GM08714 (cell line): ENCODE data around the gene ZNF853.

Source experiments
- H3K4me3 ChIP-seq: fragments of 200-500 bp; sonication (Bioruptor generic); 2 replicates; pipeline ENCODE4 v1.5.1; 2014; ENCODE audit warnings: mild to moderate bottlenecking, low read length, inconsistent platforms
- ZNF274 ChIP-seq: IDR thresholded peaks from 2 replicates; pipeline ENCODE4 v1.6.1; 2012; ENCODE audit warnings: mild to moderate bottlenecking, low read depth, low read length

ZNF853 gene

DNA sequence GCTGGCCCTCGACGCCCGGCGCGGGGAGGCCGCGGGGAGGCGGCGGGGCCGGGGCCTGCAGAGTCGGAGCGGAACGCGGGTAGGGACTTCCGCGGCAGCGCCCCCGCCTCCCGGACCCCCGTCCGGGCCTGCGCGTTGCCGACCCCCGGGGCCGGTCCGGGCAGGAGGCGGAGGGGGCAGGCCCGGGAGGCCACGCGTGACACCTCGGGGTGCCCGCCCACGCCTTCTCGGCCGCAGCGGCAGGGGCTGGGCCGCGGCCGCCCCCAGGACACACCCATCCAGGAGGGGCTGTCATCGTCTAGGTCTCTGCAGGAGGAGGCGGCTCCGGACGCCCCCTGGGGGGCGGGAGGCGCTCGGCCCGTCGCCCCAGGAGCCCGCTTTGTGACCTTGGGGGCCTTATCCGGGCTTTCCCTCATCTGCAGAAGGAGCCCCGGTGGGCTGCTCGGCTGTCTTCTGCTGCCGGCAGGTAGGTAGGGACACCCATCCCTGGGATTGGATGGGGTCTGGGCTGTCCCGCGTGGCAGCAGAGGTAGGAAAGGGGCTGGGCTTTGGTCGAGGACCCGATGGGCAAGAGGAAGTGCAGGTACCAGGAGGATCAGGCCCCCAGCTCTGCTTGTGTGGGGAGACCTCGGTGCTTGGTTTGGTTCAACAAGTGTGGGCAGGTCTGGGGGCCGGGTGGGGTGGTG lies 22.3 kb downstream of the ZNF853 start:
- no peak for TF ChIP-seq ZNF274
- peak overlapping the region; percentile 67 for H3K4me3 ChIP-seq

DNA sequence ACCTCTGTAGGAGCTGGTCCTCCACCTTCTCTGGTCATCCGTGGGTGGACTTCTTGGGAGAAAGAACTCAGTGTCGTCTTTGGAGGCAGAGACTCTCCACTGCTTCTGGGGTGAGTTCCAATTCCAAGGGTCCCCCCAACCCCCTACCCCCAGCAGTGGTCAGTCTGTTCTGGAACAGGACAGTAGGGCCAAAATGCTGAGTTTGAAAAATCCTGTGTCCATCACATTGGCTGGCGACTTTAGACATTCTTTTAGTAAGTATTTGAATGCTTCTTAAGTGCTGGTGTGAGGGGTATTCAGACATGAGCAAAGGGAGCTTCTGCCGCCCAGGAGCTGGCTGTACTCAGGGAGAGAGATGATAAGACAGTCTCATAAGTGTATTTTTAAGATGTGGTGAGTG lies 23.6 kb downstream of the ZNF853 start:
- TF ChIP-seq ZNF274: no peak
- no peak overlapping the region for H3K4me3 ChIP-seq

DNA sequence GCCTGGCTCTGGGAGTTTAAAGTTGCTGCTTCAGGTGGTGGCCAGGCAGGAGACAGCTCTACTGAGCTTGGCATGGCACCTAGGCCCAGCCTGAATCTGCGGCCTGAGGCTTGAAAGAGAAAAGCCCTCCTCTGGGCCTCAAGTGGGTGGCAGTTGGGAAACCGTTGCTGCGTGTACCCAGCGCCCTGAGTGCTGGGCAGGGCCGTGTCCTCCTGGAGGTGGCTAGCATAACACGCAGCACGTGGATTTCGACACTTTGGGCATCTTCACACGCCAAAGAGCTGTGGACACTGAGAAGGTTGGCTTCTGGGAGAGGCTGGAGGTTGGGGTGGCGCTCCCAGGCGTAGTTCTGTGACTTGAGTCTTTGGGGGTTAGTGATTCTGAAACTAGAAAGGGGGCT lies 24.2 kb downstream of the ZNF853 start:
- no peak overlapping the region for H3K4me3 ChIP-seq
- no peak for TF ChIP-seq ZNF274

DNA sequence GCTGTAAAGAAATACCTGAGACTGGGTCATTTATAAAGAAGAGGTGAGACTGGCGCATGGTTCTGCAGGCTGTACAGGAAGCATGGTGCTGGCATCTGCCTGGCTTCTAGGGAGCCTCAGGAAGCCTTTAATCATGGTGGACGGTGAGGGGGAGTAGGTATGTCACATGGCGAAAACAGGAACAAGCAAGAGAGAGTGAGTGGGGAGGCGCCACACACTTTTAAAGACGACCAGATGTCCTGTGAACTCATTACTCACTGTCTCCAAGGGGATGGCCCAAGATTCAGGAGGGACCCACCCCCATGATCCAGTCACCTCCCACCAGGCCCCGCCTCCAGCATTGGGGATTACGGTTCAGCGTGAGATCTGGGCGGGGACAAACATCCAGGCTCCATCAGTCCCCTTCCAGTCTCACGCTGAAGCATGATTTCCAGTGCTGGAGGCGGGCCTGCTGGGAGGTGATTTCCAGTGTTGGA lies 24.9 kb downstream of the ZNF853 start:
- no peak for TF ChIP-seq ZNF274
- H3K4me3 ChIP-seq: no peak overlapping the region

DNA sequence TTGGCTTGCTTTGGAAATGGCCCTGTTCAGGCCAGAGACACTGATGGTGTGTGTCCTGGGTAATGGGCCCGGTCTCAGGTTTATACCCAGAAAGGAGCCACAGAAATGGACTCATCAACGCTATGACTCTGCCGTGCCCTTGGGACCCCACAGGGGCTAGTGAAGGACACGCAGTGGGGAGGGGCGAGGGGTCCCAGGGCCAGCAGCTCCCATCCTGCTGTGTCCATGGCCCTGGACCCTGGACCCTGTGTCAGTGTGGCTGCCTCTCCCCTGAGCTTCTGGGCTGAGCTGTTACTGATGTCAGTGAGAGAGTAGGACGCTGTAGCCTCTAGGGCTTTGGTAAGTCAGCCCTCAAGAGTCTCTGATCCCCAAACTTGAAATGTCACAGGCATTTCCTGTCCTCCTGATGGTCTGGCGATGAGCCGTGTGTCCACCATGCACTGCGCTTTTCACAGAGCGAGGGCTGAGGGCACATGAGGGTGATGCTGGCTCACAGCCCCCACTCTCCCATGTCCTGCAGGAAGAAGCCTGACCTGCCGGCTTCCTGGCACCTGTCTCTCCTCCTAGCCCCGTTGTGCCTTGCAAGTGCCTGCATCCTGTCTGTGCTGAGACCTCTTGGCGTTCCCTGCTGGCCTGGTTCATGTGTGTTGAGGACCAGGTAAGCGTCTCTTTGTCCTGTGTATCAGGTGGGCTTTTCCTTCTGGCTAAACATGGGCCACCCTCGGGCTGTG lies 26.1 kb downstream of the ZNF853 start:
- no peak for TF ChIP-seq ZNF274
- no peak overlapping the region for H3K4me3 ChIP-seq

DNA sequence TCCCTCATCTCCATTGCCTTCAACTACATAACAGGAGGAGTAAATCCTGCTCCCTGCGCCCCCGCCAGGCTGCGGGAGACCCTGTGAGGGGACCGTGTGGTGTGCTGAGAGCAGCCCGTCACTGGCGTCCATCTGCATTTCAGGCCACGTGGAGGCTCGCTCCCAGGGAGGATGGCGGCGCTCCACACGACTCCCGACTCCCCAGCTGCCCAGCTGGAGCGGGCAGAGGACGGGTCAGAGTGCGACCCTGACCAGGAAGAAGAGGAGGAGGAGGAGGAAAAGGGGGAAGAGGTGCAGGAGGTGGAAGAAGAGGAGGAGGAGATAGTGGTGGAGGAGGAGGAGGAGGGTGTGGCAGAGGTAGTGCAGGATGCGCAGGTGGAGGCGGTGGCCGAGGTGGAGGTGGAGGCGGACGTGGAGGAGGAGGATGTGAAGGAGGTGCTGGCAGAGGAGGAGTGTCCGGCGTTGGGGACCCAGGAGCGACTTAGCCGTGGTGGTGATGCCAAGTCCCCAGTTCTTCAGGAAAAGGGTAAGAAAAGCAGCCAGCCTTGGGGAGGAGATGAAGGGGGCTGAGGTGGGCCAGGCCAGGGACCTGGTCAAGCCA lies 26.9 kb downstream of the ZNF853 start:
- no peak overlapping the region for H3K4me3 ChIP-seq
- no peak for TF ChIP-seq ZNF274

DNA sequence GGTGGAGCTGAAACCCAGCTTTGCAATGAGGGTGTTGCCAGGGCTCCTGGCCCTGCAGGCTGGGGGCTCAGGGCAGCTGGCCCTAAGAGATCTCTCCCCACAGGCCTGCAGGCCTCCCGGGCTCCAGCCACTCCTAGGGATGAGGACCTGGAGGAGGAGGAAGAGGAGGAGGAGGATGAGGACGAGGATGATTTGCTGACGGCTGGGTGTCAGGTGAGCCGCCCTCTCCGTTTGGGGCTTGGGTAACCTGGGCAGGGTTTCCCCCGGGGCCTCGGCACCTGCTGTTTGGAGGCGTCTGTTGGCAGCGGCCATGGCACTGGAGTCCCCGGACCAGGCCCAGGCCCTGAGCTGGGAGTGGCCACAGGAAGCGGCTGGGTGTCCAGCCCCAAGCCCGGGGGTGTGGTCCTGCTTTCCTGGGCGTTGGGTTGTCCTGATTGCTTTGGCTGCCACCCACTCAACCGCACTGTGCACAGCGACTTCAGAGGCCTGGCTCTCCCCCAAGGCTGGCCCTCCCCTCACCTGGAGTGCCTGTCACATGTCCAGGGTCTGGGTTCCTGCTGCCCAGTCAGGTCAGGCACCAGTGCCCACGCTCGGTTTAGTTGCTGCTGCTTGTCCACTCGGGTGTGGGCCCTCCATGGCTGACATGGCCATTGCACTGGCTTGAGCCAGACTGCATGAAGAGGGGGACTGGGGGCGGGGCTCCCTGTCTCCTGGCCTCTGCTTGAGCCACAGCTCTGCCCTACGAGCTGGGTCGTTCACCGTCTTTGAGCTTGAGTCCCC lies 27.6 kb downstream of the ZNF853 start:
- no peak overlapping the region for H3K4me3 ChIP-seq
- TF ChIP-seq ZNF274: no peak

DNA sequence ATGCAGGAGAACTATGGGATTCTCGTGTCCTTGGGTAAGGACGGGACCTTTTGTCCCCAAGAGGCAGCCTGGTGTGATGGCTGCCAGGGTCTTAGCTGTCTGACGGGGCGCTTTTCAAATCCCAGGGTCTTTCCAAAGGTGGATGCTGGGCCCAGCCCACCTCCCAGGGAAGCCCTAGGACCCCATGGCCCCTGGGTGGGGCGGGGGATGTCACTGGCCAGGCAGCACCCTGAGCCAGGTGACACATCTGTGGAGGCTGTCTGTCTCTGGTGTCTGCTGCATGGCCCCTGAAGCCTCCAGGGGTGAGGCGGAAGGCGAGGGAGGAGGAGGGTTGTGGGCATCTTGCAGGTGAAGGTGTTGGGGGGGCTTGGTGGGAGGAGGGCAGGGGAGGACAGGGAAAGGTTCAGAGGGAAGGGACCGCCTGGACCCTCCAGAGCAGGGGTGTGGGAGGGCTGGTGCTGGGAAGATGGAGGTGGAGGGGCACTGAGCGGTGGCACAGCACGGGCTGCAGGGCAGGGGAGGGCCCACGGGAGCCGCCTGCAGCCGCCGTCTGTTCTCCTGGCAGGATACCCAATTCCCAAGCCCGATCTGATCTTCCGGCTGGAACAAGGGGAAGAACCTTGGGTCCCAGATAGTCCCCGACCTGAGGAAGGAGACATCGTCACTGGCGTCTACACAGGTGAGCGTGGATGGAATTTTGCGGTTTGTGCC lies 28.7 kb downstream of the ZNF853 start:
- TF ChIP-seq ZNF274: no peak
- H3K4me3 ChIP-seq: no peak overlapping the region

DNA sequence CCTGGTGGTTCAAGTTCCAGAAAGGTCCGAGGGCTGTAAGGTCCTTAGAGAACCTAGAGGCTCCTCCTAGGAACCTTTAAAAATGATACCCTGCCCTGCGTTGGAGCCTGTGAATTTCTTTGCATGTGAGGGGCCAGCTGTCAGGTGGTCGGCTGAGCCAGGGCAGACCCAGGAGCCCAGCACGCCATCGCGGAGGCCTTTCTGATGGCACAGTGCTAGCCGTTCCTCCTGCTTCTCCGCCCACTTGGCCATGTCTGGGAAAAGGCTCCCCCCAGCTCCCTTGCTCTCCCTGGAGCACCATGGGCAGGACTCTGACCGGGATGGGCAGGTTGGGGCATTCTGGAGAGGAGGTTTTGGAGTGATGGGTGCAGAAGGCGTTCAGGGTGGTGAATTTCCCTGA lies 29.3 kb downstream of the ZNF853 start:
- H3K4me3 ChIP-seq: no peak overlapping the region
- no peak for TF ChIP-seq ZNF274

DNA sequence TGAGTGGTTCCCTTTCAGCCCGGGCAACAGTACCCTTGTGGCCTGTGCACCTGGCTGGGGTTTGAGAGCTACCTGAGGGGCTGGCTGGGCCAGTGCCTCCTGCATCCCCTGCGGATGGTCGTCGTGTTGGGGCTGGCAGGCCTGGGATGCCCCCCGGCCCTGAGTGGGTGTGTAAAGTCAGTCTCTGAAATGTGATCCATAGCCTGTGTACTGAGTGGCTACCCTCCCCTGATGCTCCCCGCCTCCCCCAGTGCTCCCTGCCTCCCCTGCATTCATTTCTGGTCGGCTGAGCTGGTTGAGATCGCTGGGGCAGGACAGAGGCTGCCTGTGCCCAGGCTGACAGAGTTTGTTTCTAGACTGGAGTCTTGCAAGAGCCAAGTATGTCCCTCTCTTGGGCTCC lies 31.1 kb downstream of the ZNF853 start:
- no peak for TF ChIP-seq ZNF274
- no peak overlapping the region for H3K4me3 ChIP-seq

DNA sequence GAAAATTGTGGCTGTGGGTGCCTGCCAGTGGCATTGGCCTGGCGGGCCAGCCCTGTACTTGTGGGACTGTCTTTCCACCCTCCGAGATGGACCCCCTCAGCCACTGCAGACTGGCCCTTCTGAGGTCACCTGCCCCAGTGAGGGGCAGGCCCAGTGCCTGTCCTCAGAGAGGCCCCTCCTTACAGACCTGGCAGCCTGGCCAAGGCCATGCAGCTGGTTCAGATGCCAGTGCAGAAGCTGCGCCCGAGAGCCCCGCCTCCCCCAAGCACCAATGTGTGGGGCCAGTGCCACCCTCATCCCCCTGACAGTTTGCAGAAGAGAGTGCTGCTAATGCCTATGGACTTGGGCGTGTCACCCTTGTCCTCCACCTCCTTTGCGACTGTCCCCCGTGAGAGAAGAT lies 31.7 kb downstream of the ZNF853 start:
- TF ChIP-seq ZNF274: no peak
- no peak overlapping the region for H3K4me3 ChIP-seq

DNA sequence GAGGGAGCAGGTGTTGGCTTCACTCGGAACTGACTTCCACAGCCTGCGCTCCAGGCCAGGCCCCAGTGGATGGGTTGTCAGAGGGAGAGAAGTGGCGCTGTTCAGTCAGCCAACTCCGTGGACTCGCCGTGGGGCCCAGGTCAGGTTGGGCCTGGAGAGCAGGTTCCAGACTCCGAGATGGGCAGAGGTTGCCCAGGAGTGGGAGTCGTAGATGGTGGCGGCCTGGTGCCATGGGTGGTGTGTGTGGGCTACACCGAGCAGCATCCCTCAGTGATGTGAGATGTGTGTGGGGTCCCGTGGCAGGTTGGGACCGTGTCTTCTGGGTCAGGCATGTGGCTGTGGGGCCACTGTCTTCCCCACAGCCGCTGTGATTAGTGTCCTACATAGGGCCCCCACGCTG lies 32.1 kb downstream of the ZNF853 start:
- H3K4me3 ChIP-seq: no peak overlapping the region
- no peak for TF ChIP-seq ZNF274

DNA sequence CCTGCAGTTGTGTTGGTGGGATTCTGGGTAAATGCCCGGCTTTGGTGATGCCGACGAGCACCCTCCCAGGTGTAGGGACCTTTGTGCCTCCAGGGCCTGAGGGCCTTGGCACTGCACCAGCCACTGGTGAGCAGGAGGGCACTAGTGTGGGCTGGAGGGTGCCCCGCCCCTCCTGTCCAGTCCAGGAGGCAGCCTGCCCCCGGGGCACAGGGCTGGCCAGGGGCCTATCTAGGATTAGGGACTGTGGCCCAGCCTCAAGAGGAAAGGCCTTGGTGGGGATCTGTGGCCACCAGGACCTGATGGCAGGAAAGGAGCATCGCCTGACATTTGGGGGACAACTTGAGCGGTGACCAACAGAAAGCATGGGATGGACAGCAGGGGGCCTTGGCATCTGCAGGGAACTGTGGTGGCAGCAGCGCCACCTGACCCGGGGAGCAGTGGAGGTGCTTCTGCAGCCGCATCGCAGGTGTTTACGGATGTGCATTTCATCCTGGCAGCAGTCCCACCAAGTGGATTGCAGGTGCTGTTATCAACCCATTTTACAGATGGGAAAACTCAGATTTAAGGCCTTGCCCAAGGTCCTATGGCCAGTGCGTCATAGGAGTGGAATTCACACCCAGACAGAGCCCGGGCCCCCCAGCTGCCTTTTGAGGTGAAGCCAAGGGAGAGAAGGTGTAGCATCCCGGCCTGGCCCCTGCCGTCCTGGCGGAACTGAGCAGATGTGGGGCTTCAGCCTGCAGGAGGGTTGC lies 32.8 kb downstream of the ZNF853 start:
- no peak for TF ChIP-seq ZNF274
- no peak overlapping the region for H3K4me3 ChIP-seq

DNA sequence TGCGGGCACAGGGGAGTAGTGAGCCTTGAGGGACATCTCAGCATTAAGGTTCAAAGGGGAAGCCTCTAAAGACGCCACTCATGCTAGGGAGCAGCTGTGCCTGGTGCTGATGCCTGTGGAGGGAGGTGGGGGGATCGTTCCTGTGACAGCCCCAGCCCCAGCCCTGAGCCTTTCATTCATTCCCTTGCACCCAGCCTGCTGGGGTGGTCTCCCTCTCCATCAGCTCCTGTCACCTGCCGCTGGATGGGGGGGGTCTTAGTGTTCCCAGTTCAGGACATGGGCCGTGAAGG lies 33.4 kb downstream of the ZNF853 start:
- no peak overlapping the region for H3K4me3 ChIP-seq
- TF ChIP-seq ZNF274: no peak
